HG02852 (cell line): ENCODE data around the gene NUTM2F.
"Not testable (repeated sequence)": the region's sequence is repeated elsewhere in the genome, so short reads cannot be mapped to it uniquely, and the experiment has no call there.

Experiments used
- ATAC-seq: cut with Tn5 transposase; IDR thresholded peaks from one replicate; pipeline ENCODE4 v1.9.1; 2021; ENCODE audit warnings: mild to moderate bottlenecking, moderate library complexity; ENCODE audit not compliant: unreplicated experiment

NUTM2F gene, protein sequence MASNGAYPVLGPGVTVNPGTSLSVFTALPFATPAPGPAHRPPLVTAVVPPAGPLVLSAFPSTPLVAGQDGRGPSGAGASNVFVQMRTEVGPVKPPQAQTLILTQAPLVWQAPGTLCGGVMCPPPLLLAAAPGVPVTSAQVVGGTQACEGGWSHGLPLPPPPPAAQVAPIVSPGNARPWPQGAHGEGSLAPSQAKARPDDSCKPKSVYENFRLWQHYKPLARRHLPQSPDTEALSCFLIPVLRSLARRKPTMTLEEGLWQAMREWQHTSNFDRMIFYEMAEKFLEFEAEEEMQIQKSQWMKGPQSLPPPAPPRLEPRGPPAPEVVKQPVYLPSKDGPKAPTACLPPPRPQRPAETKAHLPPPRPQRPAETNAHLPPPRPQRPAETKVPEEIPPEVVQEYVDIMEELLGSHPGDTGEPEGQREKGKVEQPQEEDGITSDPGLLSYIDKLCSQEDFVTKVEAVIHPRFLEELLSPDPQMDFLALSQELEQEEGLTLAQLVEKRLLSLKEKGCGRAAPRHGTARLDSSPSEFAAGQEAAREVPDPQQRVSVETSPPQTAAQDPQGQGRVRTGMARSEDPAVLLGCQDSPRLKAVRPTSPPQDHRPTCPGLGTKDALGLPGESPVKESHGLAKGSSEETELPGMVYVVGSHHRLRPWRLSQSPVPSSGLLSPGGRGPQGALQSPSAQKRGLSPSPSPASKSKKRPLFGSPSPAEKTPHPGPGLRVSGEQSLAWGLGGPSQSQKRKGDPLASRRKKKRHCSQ

GRCh38 chr9:94328544-94328943, at the start of gene NUTM2F:
TSS of gene NUTM2F (minus strand) at chr9:94328644. CDS start at chr9:94328623, 21 bp downstream.
- not testable (repeated sequence) for ATAC-seq

DNA sequence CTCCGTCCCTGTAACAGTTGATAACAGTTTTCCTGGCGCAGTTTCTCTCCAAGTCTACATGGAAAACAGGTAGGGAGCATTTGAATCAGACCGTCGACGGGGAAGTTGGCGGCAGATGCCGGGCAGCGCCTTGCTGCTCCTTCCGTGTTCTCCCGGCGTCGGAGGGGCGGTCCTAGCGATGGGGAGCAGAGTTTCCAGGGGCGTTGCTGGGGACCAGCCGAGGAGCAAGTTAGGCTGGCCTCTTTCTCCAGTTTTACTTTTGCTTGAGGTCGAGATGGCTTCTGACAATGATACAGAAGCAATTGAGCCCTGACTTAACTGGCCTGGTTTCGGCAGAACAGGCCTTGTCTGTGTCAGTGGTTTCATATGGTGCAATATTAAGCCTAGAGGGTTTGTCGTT, 46.8 kb upstream of the NUTM2F start:
- peak; percentile 58 for ATAC-seq

GRCh38 chr9:94374176-94375056, 46.0 kb upstream of the NUTM2F start:
- ATAC-seq: peak; percentile 92

- ATAC-seq: not testable (repeated sequence)
Observed at GRCh38 chr9:94373779-94374175, 45.3 kb upstream of the NUTM2F start.

GRCh38 chr9:94370266-94370665, 41.8 kb upstream of the NUTM2F start:
- not testable (repeated sequence) for ATAC-seq

DNA sequence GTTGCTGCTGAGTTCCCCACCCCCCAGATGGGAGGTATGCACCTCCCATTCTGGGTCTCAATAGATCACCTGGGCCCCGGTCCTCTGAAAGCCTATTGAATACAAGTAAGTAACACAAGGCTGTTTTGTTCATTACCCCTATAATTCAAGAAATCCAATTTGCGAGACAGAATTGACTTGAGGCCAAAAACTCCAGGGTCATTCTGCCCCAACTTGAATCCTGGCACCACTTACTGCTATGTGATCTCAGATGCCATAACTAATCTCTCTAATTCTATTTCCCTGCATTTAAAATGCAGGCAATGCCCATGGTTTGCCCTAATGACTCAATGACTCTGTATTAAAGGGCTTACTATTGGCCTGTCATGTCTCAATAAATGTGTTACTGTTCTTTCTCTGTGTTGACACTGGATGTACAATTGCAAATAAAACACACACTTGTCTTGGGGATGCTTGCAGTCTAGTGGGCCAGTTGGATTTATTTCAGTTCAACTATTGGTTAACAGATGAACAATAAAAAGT, 35.7 kb upstream of the NUTM2F start:
- ATAC-seq: not testable (repeated sequence)

GRCh38 chr9:94357158-94357557, 28.7 kb upstream of the NUTM2F start:
- not testable (repeated sequence) for ATAC-seq

GRCh38 chr9:94351901-94352723, 23.7 kb upstream of the NUTM2F start:
- not testable (repeated sequence) for ATAC-seq

- ATAC-seq: not testable (repeated sequence)
Observed at GRCh38 chr9:94348754-94349153, 20.3 kb upstream of the NUTM2F start.

GRCh38 chr9:94347451-94347850, 19.0 kb upstream of the NUTM2F start:
- ATAC-seq: not testable (repeated sequence)

GRCh38 chr9:94341703-94342102, 13.3 kb upstream of the NUTM2F start:
- not testable (repeated sequence) for ATAC-seq

DNA sequence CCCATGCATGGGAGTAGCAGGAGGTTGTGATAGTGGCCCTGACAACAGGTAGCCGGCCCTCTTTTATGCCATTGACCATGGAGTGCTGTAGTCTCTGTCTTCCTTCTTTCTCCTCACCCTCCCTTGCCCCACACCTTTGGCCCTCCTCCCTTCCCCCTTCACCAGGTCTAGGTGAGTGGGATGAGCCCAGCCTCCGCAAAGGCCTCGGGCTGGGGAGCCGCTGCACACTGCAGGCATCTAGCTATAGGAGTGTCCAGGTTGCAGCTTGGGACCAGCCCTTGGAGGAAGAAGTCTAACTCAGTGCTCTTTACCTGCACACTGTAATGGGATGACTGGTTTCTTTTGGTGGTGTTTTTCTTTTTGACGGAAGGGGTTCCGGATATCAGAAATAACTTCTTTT, 12.3 kb upstream of the NUTM2F start:
- ATAC-seq: not testable (repeated sequence)

DNA sequence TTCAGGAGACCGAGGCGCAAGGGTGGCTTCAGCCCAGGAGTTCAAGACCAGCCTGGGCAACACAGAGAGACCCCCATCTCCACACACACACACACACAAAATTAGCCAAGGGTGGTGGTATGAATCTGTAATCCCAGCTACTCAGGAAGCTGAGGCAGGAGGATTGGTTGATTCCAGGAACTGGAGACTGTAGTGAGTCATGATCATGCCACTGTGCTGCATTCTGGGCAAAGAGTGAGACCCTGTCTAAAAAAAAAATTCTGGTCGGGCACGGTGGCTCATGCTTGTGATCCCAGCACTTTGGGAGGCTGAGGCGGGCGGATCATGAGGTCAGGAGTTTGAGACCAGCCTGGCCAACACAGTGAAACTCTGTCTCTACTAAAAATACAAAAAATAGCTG, 11.2 kb upstream of the NUTM2F start:
- not testable (repeated sequence) for ATAC-seq

DNA sequence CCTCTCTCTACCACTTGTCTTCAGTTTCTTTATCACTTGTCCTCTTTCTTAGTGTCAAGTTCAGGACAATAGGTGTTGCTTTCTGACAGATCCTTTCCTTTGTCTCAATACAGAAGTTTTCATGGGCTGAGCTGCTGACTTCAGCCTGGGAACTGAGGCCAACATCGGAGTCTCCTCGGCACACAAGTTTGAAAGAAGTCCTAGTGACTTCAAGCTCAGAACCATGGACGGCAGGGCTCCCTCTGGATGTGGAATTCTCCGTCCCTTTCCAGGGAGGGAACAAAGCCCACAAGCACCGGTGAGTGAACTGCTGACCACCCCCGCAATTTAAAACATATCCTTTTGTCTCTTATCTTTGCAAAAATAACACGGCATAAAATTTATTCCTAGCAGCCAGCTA, 10.3 kb upstream of the NUTM2F start:
- not testable (repeated sequence) for ATAC-seq

- not testable (repeated sequence) for ATAC-seq
Observed at GRCh38 chr9:94336445-94336844, 8.0 kb upstream of the NUTM2F start.

DNA sequence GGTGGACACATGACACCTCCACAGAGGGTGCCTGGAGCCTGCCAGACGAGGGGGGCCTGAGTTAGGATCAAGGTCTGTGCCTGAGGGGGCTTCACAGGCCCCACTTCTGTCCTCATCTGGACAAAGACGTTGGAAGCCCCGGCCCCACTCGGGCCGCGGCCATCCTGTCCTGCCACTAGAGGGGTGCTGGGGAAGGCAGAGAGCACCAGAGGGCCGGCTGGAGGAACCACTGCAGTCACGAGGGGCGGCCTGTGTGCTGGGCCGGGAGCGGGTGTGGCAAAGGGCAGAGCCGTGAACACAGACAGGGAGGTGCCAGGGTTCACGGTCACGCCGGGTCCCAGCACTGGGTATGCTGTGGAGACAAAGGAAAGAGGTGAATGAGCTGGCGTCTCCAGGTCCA, 2.9 kb downstream of the NUTM2F start:
- ATAC-seq: not testable (repeated sequence)

GRCh38 chr9:94323153-94323798, 5.2 kb downstream of the NUTM2F start:
- ATAC-seq: not testable (repeated sequence)

DNA sequence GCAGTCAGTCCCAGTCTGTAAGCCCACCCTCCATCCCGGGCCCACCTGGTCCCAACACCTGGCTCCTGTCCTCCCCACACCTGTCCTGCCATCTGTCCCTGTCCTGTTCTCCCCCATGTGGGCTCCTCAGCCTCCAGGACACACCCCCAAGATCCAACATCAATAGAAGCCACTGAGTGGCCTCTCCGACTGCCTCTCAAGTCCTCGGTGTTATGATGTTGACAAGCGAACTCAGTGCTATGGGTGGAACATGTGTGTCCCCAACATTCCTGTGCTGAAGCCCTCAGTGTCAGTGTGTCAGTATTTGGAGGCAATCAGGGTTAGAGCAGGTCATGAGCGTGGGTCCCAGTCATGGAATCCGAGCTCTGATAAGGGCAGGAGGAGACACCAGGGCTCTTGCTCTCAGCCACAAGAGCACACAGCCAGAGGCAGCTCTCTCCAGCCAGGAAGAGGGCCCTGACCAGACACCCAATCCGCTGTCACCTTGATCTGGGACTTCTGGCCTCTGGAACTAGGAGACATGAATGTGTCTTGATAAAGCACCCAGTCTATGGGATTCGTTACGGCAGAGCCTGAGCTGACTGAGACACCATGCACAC, 6.0 kb downstream of the NUTM2F start:
- ATAC-seq: not testable (repeated sequence)
